Fibroblast of lung (primary cell): ENCODE measurements around the gene MGLL. TPM values are rescaled to one million over a fixed set of nuclear protein-coding genes. Genes with fewer than 3 reads are reported as not detected.

ENCODE experiments used
- DNase-seq, 2 donors: peaks; one replicate each; pipeline versions ENCODE4 v3.0.0 to v3.0.0-alpha.2; 2010; ENCODE audit warnings: low read depth in 2 of 2
- H2AFZ ChIP-seq: 2 replicates; pipeline ENCODE4 v1.5.1; 2012; ENCODE audit warnings: low read length, control low read depth, inconsistent platforms
- H3K27ac ChIP-seq: 2 replicates; pipeline ENCODE4 v1.5.1; 2011; ENCODE audit warnings: low read length, control low read depth; ENCODE audit not compliant: insufficient read depth
- H3K27me3 ChIP-seq: 2 replicates; pipeline ENCODE4 v1.5.1; 2011; ENCODE audit warnings: mild to moderate bottlenecking, low read length; ENCODE audit not compliant: control insufficient read depth, insufficient read depth
- H3K36me3 ChIP-seq: 2 replicates; pipeline ENCODE4 v1.5.1; 2011; ENCODE audit warnings: low read length; ENCODE audit not compliant: control insufficient read depth, insufficient read depth
- H3K4me1 ChIP-seq: 2 replicates; pipeline ENCODE4 v1.5.1; 2011; ENCODE audit warnings: low read length; ENCODE audit not compliant: control insufficient read depth, insufficient read depth; ENCODE audit errors: extremely low read depth
- H3K4me2 ChIP-seq: 2 replicates; pipeline ENCODE4 v1.5.1; 2011; ENCODE audit warnings: low read length, control low read depth; ENCODE audit not compliant: insufficient read depth; ENCODE audit errors: extremely low read depth
- H3K4me3 ChIP-seq, 4 experiments: fragments of 200-600 bp in 1 of 4; sonication (generic) in 1 of 4; replicated peaks in 1 of 4; 2 replicates each; pipeline ENCODE4 v1.5.1; 2011 to 2016; ENCODE audit warnings: low read length in 4 of 4, low read depth in 3 of 4, mild to moderate bottlenecking in 3 of 4, control low read depth in 2 of 4, inconsistent platforms in 1 of 4, mixed read lengths in 1 of 4; ENCODE audit not compliant: insufficient read depth in 1 of 4; ENCODE audit errors: control extremely low read depth in 1 of 4
- H3K79me2 ChIP-seq: 2 replicates; pipeline ENCODE4 v1.5.1; 2012; ENCODE audit warnings: mild to moderate bottlenecking, low read length, inconsistent platforms; ENCODE audit not compliant: control insufficient read depth, insufficient read depth
- H3K9ac ChIP-seq: 2 replicates; pipeline ENCODE4 v1.5.1; 2011; ENCODE audit warnings: mild to moderate bottlenecking, low read length, control low read depth; ENCODE audit not compliant: insufficient read depth
- H3K9me3 ChIP-seq: 2 replicates; pipeline ENCODE4 v1.5.1; 2012; ENCODE audit warnings: low read depth, low read length; ENCODE audit not compliant: control insufficient read depth, insufficient read depth
- H4K20me1 ChIP-seq: 2 replicates; pipeline ENCODE4 v1.5.1; 2011; ENCODE audit warnings: low read length; ENCODE audit not compliant: control insufficient read depth, insufficient read depth; ENCODE audit errors: extremely low read depth
- CTCF ChIP-seq, 2 donors: IDR thresholded peaks in 1 of 2; conservative IDR thresholded peaks in 1 of 2; 1 replicate in 1 of 2; 2 replicates in 1 of 2; pipeline ENCODE4 v1.5.1; 2011 to 2012; ENCODE audit warnings: low read length in 2 of 2, control low read depth in 1 of 2, inconsistent platforms in 1 of 2, low read depth in 1 of 2, mild to moderate bottlenecking in 1 of 2
- EZH2 ChIP-seq: IDR thresholded peaks from 2 replicates; pipeline ENCODE4 v1.5.1; 2012; ENCODE audit warnings: low read length, control low read depth, mild to moderate bottlenecking; ENCODE audit errors: missing control alignments
- polyA plus RNA-seq, 2 donors: library from polyadenylated mRNA; depleted of rRNA in 1 of 2; stranded (reverse) in 1 of 2; unstranded in 1 of 2; fragments of >200 nt; gene quantifications; 2 replicates each; pipeline ENCODE4 v1.2.1, GENCODE V29; 2011 to 2012; ENCODE audit warnings: missing spikeins in 1 of 2
- total RNA-seq: library from RNA; depleted of rRNA; stranded (reverse); fragments of >200 nt; gene quantifications from 2 replicates; pipeline ENCODE4 v1.2.1, GENCODE V29; 2014

Gene MGLL
- total and polyA plus RNA-seq, 2 donors (not counting 1 experiment from before 2014, with no cell fraction given), result 60.1 to 122 TPM

- H4K20me1 ChIP-seq, result no peaks in the 10 kb centered on the region
- no peak overlapping the region for H3K9ac ChIP-seq
- H2AFZ ChIP-seq, result no peak overlapping the region
- no peak overlapping the region for H3K4me2 ChIP-seq
- H3K4me3 ChIP-seq, result no peak overlapping the region
- peaks cover 13% of the 10 kb centered on the region for H3K79me2 ChIP-seq
- TF ChIP-seq CTCF (conservative IDR thresholded peaks at IDR 0.05 in 1 of 2, IDR thresholded peaks at IDR 0.05 in 1 of 2; ENCODE audit: low read depth in 1 of 2, low read length in 2 of 2) (no peak), EZH2 (no peak)
- no peaks in the 10 kb centered on the region for H3K36me3 ChIP-seq
- no peak for DNase-seq
- no peaks in the 10 kb centered on the region for H3K9me3 ChIP-seq
- peak overlapping the region; percentile 82 for H3K27ac ChIP-seq
- H3K27me3 ChIP-seq, result no peaks in the 10 kb centered on the region
- peaks cover 27% of the 10 kb centered on the region for H3K4me1 ChIP-seq
These were observed 88.5 kb downstream of the MGLL start for GRCh38 chr3:127733781-127734180.

DNA sequence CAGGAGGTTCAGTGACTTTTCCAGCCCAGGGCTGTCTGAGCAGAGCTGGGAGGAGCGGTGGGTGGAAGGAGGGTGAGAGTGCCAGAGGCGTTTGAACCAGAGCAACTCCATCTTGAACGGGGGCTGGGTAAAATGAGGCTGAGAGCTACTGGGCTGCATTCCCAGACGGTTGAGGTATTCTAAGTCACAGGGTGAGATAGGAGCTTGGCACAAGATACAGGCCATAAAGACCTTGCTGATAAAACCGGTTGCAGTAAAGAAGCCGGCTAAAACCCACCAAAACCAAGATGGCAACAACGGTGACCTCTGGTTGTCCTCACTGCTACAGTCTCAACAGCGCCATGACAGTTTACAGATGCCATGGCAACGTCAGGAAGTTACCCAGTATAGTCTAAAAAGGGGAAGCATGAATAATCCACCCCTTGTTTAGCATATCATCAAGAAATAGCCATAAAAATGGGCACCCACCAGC lies 89.4 kb downstream of the MGLL start:
- H3K4me2 ChIP-seq, result no peak overlapping the region
- no peak overlapping the region for H3K27ac ChIP-seq
- H3K4me3 ChIP-seq, result no peak overlapping the region
- H2AFZ ChIP-seq, result no peak overlapping the region
- peaks cover 13% of the 10 kb centered on the region for H3K79me2 ChIP-seq
- no peaks in the 10 kb centered on the region for H3K27me3 ChIP-seq
- H3K9ac ChIP-seq, result no peak overlapping the region
- H3K4me1 ChIP-seq, result peaks cover 21% of the 10 kb centered on the region
- peak in 1 of 2 donors; percentile 49 for DNase-seq
- TF ChIP-seq CTCF (conservative IDR thresholded peaks at IDR 0.05 in 1 of 2, IDR thresholded peaks at IDR 0.05 in 1 of 2; ENCODE audit: low read depth in 1 of 2, low read length in 2 of 2), result no peak
- no peak for TF ChIP-seq EZH2
- H3K36me3 ChIP-seq, result no peaks in the 10 kb centered on the region
- no peaks in the 10 kb centered on the region for H3K9me3 ChIP-seq
- H4K20me1 ChIP-seq, result no peaks in the 10 kb centered on the region

- H3K4me3 ChIP-seq, result no peak overlapping the region
- no peak overlapping the region for H3K27ac ChIP-seq
- H3K9me3 ChIP-seq, result no peaks in the 10 kb centered on the region
- H3K79me2 ChIP-seq, result peaks cover 13% of the 10 kb centered on the region
- no peak overlapping the region for H3K9ac ChIP-seq
- TF ChIP-seq CTCF (conservative IDR thresholded peaks at IDR 0.05 in 1 of 2, IDR thresholded peaks at IDR 0.05 in 1 of 2; ENCODE audit: low read depth in 1 of 2, low read length in 2 of 2), result no peak
- TF ChIP-seq EZH2, result no peak
- no peaks in the 10 kb centered on the region for H4K20me1 ChIP-seq
- no peaks in the 10 kb centered on the region for H3K36me3 ChIP-seq
- H3K4me1 ChIP-seq, result peaks cover 21% of the 10 kb centered on the region
- DNase-seq, result no peak
- no peak overlapping the region for H2AFZ ChIP-seq
- no peak overlapping the region for H3K4me2 ChIP-seq
- H3K27me3 ChIP-seq, result no peaks in the 10 kb centered on the region
These were observed 90.0 kb downstream of the MGLL start for GRCh38 chr3:127732303-127732702.
